ENCODE results near the gene ADCY4. TPM values are rescaled to one million over a fixed set of nuclear protein-coding genes. Genes with fewer than 3 reads are reported as not detected.

The ADCY4 gene
- total and polyA plus RNA-seq, 2 donors (not counting 3 experiments of a cell fraction or from before 2014, with no cell fraction given): 81.6 to 84.0 TPM

DNA sequence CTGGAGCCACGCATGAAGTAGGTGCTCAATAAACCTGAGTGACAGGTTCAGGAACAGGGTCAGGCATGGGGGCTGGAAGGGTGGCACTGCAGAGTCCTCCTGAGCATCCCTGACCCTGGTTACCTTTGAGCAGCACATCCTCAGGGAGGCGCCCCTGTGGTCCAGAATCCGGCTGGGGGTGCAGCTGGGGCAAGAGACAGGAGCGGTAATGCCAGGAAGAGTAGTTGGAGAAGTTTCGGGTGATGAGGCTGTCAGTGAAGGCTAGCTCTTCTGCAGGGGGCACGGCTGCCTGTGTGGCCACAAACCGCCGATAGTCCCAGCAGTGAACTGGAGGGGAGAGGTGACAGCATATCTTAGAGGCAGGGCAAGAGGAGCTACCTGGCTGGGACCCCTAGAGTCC is 65.5 kb downstream of the ADCY4 start:
- peaks cover 9% of the 10 kb centered on the region for H3K4me1 ChIP-seq (ENCODE audit: control insufficient read depth, extremely low read depth, insufficient read depth, low read length)
- H3K9me1 ChIP-seq (replicated peaks; ENCODE audit: control insufficient read depth, extremely low read depth, insufficient read depth, low read length): no peaks in the 10 kb centered on the region
- intact Hi-C loops (cut with micrococcal nuclease): no loop called here
- dilution Hi-C loops (cut with MboI; ENCODE audit: extremely low pct_ligation_motif_present, low sequenced_read_pairs): no loop called here
- H3K4me2 ChIP-seq (ENCODE audit: insufficient read depth, low read length): no peak overlapping the region
- ChIA-PET CTCF (interaction anchor here (1.5 to 1.8 kb wide), 3 partner anchors 27 to 54 kb away, joined by 5 to 7 read pairs (median 6); partner anchors contain the start of genes MDP1 and TINF2), POLR2A (interaction anchor here (1.0 kb wide), 1 partner anchor 27 kb away, joined by 3 read pairs; the partner anchor contains the start of gene TINF2)
- H3K9me3 ChIP-seq (replicated peaks; ENCODE audit: control insufficient read depth, insufficient read depth, low read length): no peaks in the 10 kb centered on the region
- peaks cover 2 to 21% of the 10 kb centered on the region in 2 experiments for H3K36me3 ChIP-seq (ENCODE audit: control insufficient read depth in 2 of 2, extremely low read depth in 1 of 2, insufficient read depth in 2 of 2, low read length in 2 of 2)
- no peaks in the 10 kb centered on the region for H3K79me2 ChIP-seq (ENCODE audit: control insufficient read depth, insufficient read depth, low read length)
- H2AFZ ChIP-seq (ENCODE audit: low read depth, low read length): no peak overlapping the region
- BruUV-seq (replicated peaks): no TSS peak
- no peak overlapping the region for H3K27ac ChIP-seq (ENCODE audit: insufficient read depth, low read depth, low read length)
- DNase-seq (ENCODE audit: low read depth, low spot score) (no peak), FAIRE-seq (no peak)
- H3K27me3 ChIP-seq (ENCODE audit: control insufficient read depth in 2 of 2, insufficient read depth in 2 of 2, low read length in 2 of 2): no peaks in the 10 kb centered on the region
- no peaks in the 10 kb centered on the region for H4K20me1 ChIP-seq (replicated peaks; ENCODE audit: control insufficient read depth, extremely low read depth, insufficient read depth, low read length)
- TF ChIP-seq JUN (IDR thresholded peaks at IDR 0.05; ENCODE audit: borderline replicate concordance, insufficient read depth, insufficient read length, low read depth) (no peak), EZH2 (IDR thresholded peaks at IDR 0.05; ENCODE audit: borderline replicate concordance, low read depth, low read length, severe bottlenecking) (no peak), GATA2 (IDR thresholded peaks at IDR 0.05; ENCODE audit: insufficient read depth, insufficient read length, low read depth, low read length) (no peak), MYC (IDR thresholded peaks at IDR 0.05; ENCODE audit: low read depth, low read length) (no peak), POLR2AphosphoS5 (IDR thresholded peaks at IDR 0.05; ENCODE audit: insufficient read depth, low read depth, low read length) (no peak), FOS (IDR thresholded peaks at IDR 0.05; ENCODE audit: borderline replicate concordance, insufficient read depth, low read length) (no peak), POLR2A (IDR thresholded peaks at IDR 0.05; ENCODE audit: low read depth, low read length) (no peak)
- TF ChIP-seq, protein P1, sequence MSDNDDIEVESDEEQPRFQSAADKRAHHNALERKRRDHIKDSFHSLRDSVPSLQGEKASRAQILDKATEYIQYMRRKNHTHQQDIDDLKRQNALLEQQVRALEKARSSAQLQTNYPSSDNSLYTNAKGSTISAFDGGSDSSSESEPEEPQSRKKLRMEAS (IDR thresholded peaks at IDR 0.05; ENCODE audit: insufficient read depth, insufficient read length): no peak
- TF ChIP-seq, protein P2, sequence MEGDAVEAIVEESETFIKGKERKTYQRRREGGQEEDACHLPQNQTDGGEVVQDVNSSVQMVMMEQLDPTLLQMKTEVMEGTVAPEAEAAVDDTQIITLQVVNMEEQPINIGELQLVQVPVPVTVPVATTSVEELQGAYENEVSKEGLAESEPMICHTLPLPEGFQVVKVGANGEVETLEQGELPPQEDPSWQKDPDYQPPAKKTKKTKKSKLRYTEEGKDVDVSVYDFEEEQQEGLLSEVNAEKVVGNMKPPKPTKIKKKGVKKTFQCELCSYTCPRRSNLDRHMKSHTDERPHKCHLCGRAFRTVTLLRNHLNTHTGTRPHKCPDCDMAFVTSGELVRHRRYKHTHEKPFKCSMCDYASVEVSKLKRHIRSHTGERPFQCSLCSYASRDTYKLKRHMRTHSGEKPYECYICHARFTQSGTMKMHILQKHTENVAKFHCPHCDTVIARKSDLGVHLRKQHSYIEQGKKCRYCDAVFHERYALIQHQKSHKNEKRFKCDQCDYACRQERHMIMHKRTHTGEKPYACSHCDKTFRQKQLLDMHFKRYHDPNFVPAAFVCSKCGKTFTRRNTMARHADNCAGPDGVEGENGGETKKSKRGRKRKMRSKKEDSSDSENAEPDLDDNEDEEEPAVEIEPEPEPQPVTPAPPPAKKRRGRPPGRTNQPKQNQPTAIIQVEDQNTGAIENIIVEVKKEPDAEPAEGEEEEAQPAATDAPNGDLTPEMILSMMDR (IDR thresholded peaks at IDR 0.05; ENCODE audit: extremely low read depth in 1 of 2, insufficient read depth in 1 of 2, low read depth in 1 of 2, low read length in 2 of 2): no peak
- H3K9ac ChIP-seq (replicated peaks; ENCODE audit: extremely low read depth, insufficient read depth, low read length): no peak overlapping the region
- H3K4me3 ChIP-seq (replicated peaks in 1 of 3; ENCODE audit: insufficient read depth in 1 of 3, low read depth in 1 of 3, low read length in 3 of 3): no peak overlapping the region

Small RNA genes lying within 50 kb of the gene (small RNA-seq; reads per million reads assigned to genes)
- gene RF00026 (ENCODE audit: insufficient read depth, insufficient read length, low read depth, low replicate concordance): not detected

Other genes starting within 250 kb of the ADCY4 start
Only the 30 nearest of the 33 such genes appear.
- 0.62 and 0.71 TPM in 2 replicates for gene NRL, start 220.1 kb downstream of the ADCY4 start, total RNA-seq
- 1.1 and 1.9 TPM in 2 replicates for gene NRL, start 220.1 kb downstream of the ADCY4 start, polyA plus RNA-seq
- gene FITM1, start 204.4 kb downstream of the ADCY4 start, total RNA-seq: not detected in 2 replicates
- gene FITM1, start 204.4 kb downstream of the ADCY4 start, polyA plus RNA-seq: 0.54 and 0.81 TPM in 2 replicates
- gene PSME1, start 198.9 kb downstream of the ADCY4 start, total RNA-seq: 120 and 135 TPM in 2 replicates
- gene PSME1, start 198.9 kb downstream of the ADCY4 start, polyA plus RNA-seq: 68.1 and 98.1 TPM in 2 replicates
- gene EMC9, start 193.5 kb downstream of the ADCY4 start, total RNA-seq: 19.0 and 21.8 TPM in 2 replicates
- gene EMC9, start 193.5 kb downstream of the ADCY4 start, polyA plus RNA-seq: 31.8 and 38.0 TPM in 2 replicates
- gene PSME2, start 188.5 kb downstream of the ADCY4 start, total RNA-seq: 107 and 126 TPM in 2 replicates
- 66.5 and 69.8 TPM in 2 replicates for gene PSME2, start 188.5 kb downstream of the ADCY4 start, polyA plus RNA-seq
- 66.5 and 69.7 TPM in 2 replicates for gene RNF31, start 187.6 kb downstream of the ADCY4 start, total RNA-seq
- 32.3 TPM in 2 replicates for gene RNF31, start 187.6 kb downstream of the ADCY4 start, polyA plus RNA-seq
- 33.2 and 46.1 TPM in 2 replicates for gene IRF9, start 173.8 kb downstream of the ADCY4 start, total RNA-seq
- 44.6 and 55.3 TPM in 2 replicates for gene IRF9, start 173.8 kb downstream of the ADCY4 start, polyA plus RNA-seq
- gene REC8, start 163.0 kb downstream of the ADCY4 start, total RNA-seq: 29.6 and 33.6 TPM in 2 replicates
- gene REC8, start 163.0 kb downstream of the ADCY4 start, polyA plus RNA-seq: 8.7 and 12.5 TPM in 2 replicates
- gene IPO4, start 146.3 kb downstream of the ADCY4 start, total RNA-seq: 52.6 and 66.5 TPM in 2 replicates
- gene IPO4, start 146.3 kb downstream of the ADCY4 start, polyA plus RNA-seq: 24.6 and 27.6 TPM in 2 replicates
- 58.5 and 60.7 TPM in 2 replicates for gene TM9SF1, start 139.6 kb downstream of the ADCY4 start, total RNA-seq
- gene TM9SF1, start 139.6 kb downstream of the ADCY4 start, polyA plus RNA-seq: 64.4 and 71.5 TPM in 2 replicates
- gene TSSK4, start 129.4 kb downstream of the ADCY4 start, total RNA-seq: 0.42 and 0.74 TPM in 2 replicates
- 0.10 TPM in 1 of 2 replicates, not detected in the other for gene TSSK4, start 129.4 kb downstream of the ADCY4 start, polyA plus RNA-seq
- 39.7 and 40.9 TPM in 2 replicates for gene CHMP4A, start 121.6 kb downstream of the ADCY4 start, total RNA-seq
- gene CHMP4A, start 121.6 kb downstream of the ADCY4 start, polyA plus RNA-seq: 32.6 and 46.4 TPM in 2 replicates
- 8.1 and 9.9 TPM in 2 replicates for gene MDP1, start 119.0 kb downstream of the ADCY4 start, total RNA-seq
- gene MDP1, start 119.0 kb downstream of the ADCY4 start, polyA plus RNA-seq: 21.4 and 22.7 TPM in 2 replicates
- gene NEDD8, start 102.7 kb downstream of the ADCY4 start, total RNA-seq: 243 and 261 TPM in 2 replicates
- 316 and 329 TPM in 2 replicates for gene NEDD8, start 102.7 kb downstream of the ADCY4 start, polyA plus RNA-seq
- gene GMPR2, start 102.1 kb downstream of the ADCY4 start, total RNA-seq: 58.1 and 62.4 TPM in 2 replicates
- gene GMPR2, start 102.1 kb downstream of the ADCY4 start, polyA plus RNA-seq: 50.0 and 61.8 TPM in 2 replicates
- gene TINF2, start 92.4 kb downstream of the ADCY4 start, total RNA-seq: 53.7 and 58.5 TPM in 2 replicates
- gene TINF2, start 92.4 kb downstream of the ADCY4 start, polyA plus RNA-seq: 34.4 and 44.2 TPM in 2 replicates
- 3.4 and 3.9 TPM in 2 replicates for gene TGM1, start 71.9 kb downstream of the ADCY4 start, total RNA-seq
- 1.0 and 2.1 TPM in 2 replicates for gene TGM1, start 71.9 kb downstream of the ADCY4 start, polyA plus RNA-seq
- gene RABGGTA, start 63.5 kb downstream of the ADCY4 start, total RNA-seq: 29.3 and 29.5 TPM in 2 replicates
- gene RABGGTA, start 63.5 kb downstream of the ADCY4 start, polyA plus RNA-seq: 80.1 and 102 TPM in 2 replicates
- gene DHRS1, start 35.3 kb downstream of the ADCY4 start, total RNA-seq: 18.0 and 20.0 TPM in 2 replicates
- 69.5 and 70.2 TPM in 2 replicates for gene DHRS1, start 35.3 kb downstream of the ADCY4 start, polyA plus RNA-seq
- gene NOP9, start 35.2 kb downstream of the ADCY4 start, total RNA-seq: 30.9 and 31.0 TPM in 2 replicates
- gene NOP9, start 35.2 kb downstream of the ADCY4 start, polyA plus RNA-seq: 16.2 and 16.3 TPM in 2 replicates
- gene CIDEB, start 27.1 kb downstream of the ADCY4 start, total RNA-seq: 4.6 and 5.2 TPM in 2 replicates
- 7.2 and 14.9 TPM in 2 replicates for gene CIDEB, start 27.1 kb downstream of the ADCY4 start, polyA plus RNA-seq
- 9.1 and 13.1 TPM in 2 replicates for gene LTB4R2, start 24.9 kb downstream of the ADCY4 start, total RNA-seq
- 5.5 and 7.6 TPM in 2 replicates for gene LTB4R2, start 24.9 kb downstream of the ADCY4 start, polyA plus RNA-seq
- 6.2 and 10.5 TPM in 2 replicates for gene LTB4R, start 23.6 kb downstream of the ADCY4 start, total RNA-seq
- gene LTB4R, start 23.6 kb downstream of the ADCY4 start, polyA plus RNA-seq: 9.1 and 11.7 TPM in 2 replicates
- 5.1 and 9.0 TPM in 2 replicates for gene RIPK3, start 4.9 kb upstream of the ADCY4 start, total RNA-seq
- gene RIPK3, start 4.9 kb upstream of the ADCY4 start, polyA plus RNA-seq: 2.4 and 3.1 TPM in 2 replicates
- gene NFATC4, start 33.1 kb upstream of the ADCY4 start, total RNA-seq: 88.1 and 88.5 TPM in 2 replicates
- gene NFATC4, start 33.1 kb upstream of the ADCY4 start, polyA plus RNA-seq: 79.5 and 94.8 TPM in 2 replicates
- gene NYNRIN, start 63.9 kb upstream of the ADCY4 start, total RNA-seq: 42.8 and 45.1 TPM in 2 replicates
- gene NYNRIN, start 63.9 kb upstream of the ADCY4 start, polyA plus RNA-seq: 37.2 and 38.8 TPM in 2 replicates
- gene CBLN3, start 94.6 kb upstream of the ADCY4 start, total RNA-seq: 5.0 and 8.6 TPM in 2 replicates
- gene CBLN3, start 94.6 kb upstream of the ADCY4 start, polyA plus RNA-seq: 7.8 and 7.9 TPM in 2 replicates
- 63.3 and 66.7 TPM in 2 replicates for gene KHNYN, start 94.9 kb upstream of the ADCY4 start, total RNA-seq
- 25.2 and 25.4 TPM in 2 replicates for gene KHNYN, start 94.9 kb upstream of the ADCY4 start, polyA plus RNA-seq
- 38.6 and 40.2 TPM in 2 replicates for gene SDR39U1, start 107.7 kb upstream of the ADCY4 start, total RNA-seq
- 72.6 and 89.8 TPM in 2 replicates for gene SDR39U1, start 107.7 kb upstream of the ADCY4 start, polyA plus RNA-seq
- gene CMA1, start 173.2 kb upstream of the ADCY4 start, total RNA-seq: not detected in 2 replicates
- not detected in 2 replicates for gene CMA1, start 173.2 kb upstream of the ADCY4 start, polyA plus RNA-seq